HepG2 (cell line): ENCODE data around the gene NISCH. TPM values are rescaled to one million over a fixed set of nuclear protein-coding genes. Genes with fewer than 3 reads are reported as not detected.

Experiments used
- ADNP ChIP-seq: sonication (generic); formaldehyde crosslinking; IDR thresholded peaks from 2 replicates; pipeline ENCODE4 v1.4.0; 2020; ENCODE audit warnings: missing genetic modification reagents
- GPN1 ChIP-seq: sonication (generic); formaldehyde crosslinking; IDR thresholded peaks from 2 replicates; pipeline ENCODE4 v1.5.1; 2020; ENCODE audit warnings: missing genetic modification reagents, borderline replicate concordance
- HDAC6 ChIP-seq: fragments of 200-600 bp; sonication (generic); IDR thresholded peaks from 2 replicates; pipeline ENCODE4 v1.7.0; 2017; ENCODE audit warnings: mild to moderate bottlenecking, antibody characterized with exemption, low read length, low read depth
- HIVEP1 ChIP-seq: sonication (generic); formaldehyde crosslinking; IDR thresholded peaks from 2 replicates; pipeline ENCODE4 v1.4.0; 2020; ENCODE audit warnings: mild to moderate bottlenecking, missing genetic modification reagents
- HMG20B ChIP-seq: conservative IDR thresholded peaks from 2 replicates; pipeline ENCODE4 v1.6.1; 2016; ENCODE audit warnings: missing genetic modification reagents, missing compliant biosample characterization
- KMT2B ChIP-seq: IDR thresholded peaks from 2 replicates; pipeline ENCODE4 v1.6.1; 2016; ENCODE audit warnings: missing genetic modification reagents, missing compliant biosample characterization
- PHF20 ChIP-seq: sonication (generic); formaldehyde crosslinking; IDR thresholded peaks from 2 replicates; pipeline ENCODE4 v1.5.0; 2020; ENCODE audit warnings: mild to moderate bottlenecking, missing genetic modification reagents
- RERE ChIP-seq: IDR thresholded peaks from 2 replicates; pipeline ENCODE4 v1.6.1; 2016; ENCODE audit warnings: low read depth, missing genetic modification reagents, missing compliant biosample characterization
- ZBTB26 ChIP-seq: IDR thresholded peaks from 2 replicates; pipeline ENCODE4 v1.6.1; 2016; ENCODE audit warnings: missing compliant biosample characterization, missing genetic modification reagents, borderline replicate concordance
- ZMYM3 ChIP-seq: sonication (generic); formaldehyde crosslinking; IDR thresholded peaks from 2 replicates; pipeline ENCODE4 v1.5.1; 2020; ENCODE audit warnings: mild to moderate bottlenecking, missing genetic modification reagents
- ZNF232 ChIP-seq: sonication (generic); formaldehyde crosslinking; IDR thresholded peaks from 2 replicates; pipeline ENCODE4 v1.4.0; 2020; ENCODE audit warnings: missing genetic modification reagents, borderline replicate concordance
- ZNF253 ChIP-seq: sonication (generic); formaldehyde crosslinking; IDR thresholded peaks from 2 replicates; pipeline ENCODE4 v1.8.0; 2022; ENCODE audit warnings: mild to moderate bottlenecking, missing genetic modification reagents, borderline replicate concordance
- ZNF263 ChIP-seq: sonication (generic); formaldehyde crosslinking; IDR thresholded peaks from 2 replicates; pipeline ENCODE4 v1.4.0; 2020; ENCODE audit warnings: missing genetic modification reagents
- ZNF746 ChIP-seq: sonication (generic); formaldehyde crosslinking; IDR thresholded peaks from 2 replicates; pipeline ENCODE4 v1.8.0; 2022; ENCODE audit warnings: mild to moderate bottlenecking, missing genetic modification reagents
- ZNF768 ChIP-seq: sonication (generic); formaldehyde crosslinking; IDR thresholded peaks from 2 replicates; pipeline ENCODE4 v1.4.0; 2020; ENCODE audit warnings: missing genetic modification reagents
- ZNF784 ChIP-seq: sonication (generic); formaldehyde crosslinking; IDR thresholded peaks from 2 replicates; pipeline ENCODE4 v1.5.1; 2020; ENCODE audit warnings: missing genetic modification reagents, mild to moderate bottlenecking, borderline replicate concordance
- ZSCAN29 ChIP-seq: sonication (generic); formaldehyde crosslinking; conservative IDR thresholded peaks from 2 replicates; pipeline ENCODE4 v1.4.0; 2020; ENCODE audit warnings: mild to moderate bottlenecking, missing genetic modification reagents
- polyA plus RNA-seq, 8 experiments: library from polyadenylated mRNA; depleted of rRNA in 3 of 8; stranded (reverse) in 7 of 8; unstranded in 1 of 8; fragments of >200 nt; fragmentation: Illumina TruSeq in 4 of 8; extraction: Trizol in 4 of 8; gene quantifications; 2 replicates each; pipeline versions ENCODE4 v1.2.1 to v1.2.3, GENCODE V29; 2011 to 2016; ENCODE audit warnings: low read depth in 4 of 8, missing spikeins in 1 of 8, mixed read lengths in 1 of 8; ENCODE audit not compliant: insufficient read depth in 1 of 8
- total RNA-seq, 5 experiments: library from RNA; depleted of rRNA; stranded (reverse); fragments of >200 nt; fragmentation: Illumina TruSeq; extraction: Trizol; gene quantifications; 2 replicates each; pipeline ENCODE4 v1.2.3, GENCODE V29; 2016; ENCODE audit warnings: low read depth in 1 of 5
- TF ChIP-seq, protein P1 (sequence below): sonication (generic); formaldehyde crosslinking; IDR thresholded peaks from 2 replicates; pipeline ENCODE4 v1.4.0; 2020; ENCODE audit warnings: missing genetic modification reagents

NISCH gene
- total and polyA plus RNA-seq, 2 of the 13 experiments (the other 11 are each of a cell fraction or from before 2014, with no cell fraction given) = 27.0 to 47.6 TPM

DNA sequence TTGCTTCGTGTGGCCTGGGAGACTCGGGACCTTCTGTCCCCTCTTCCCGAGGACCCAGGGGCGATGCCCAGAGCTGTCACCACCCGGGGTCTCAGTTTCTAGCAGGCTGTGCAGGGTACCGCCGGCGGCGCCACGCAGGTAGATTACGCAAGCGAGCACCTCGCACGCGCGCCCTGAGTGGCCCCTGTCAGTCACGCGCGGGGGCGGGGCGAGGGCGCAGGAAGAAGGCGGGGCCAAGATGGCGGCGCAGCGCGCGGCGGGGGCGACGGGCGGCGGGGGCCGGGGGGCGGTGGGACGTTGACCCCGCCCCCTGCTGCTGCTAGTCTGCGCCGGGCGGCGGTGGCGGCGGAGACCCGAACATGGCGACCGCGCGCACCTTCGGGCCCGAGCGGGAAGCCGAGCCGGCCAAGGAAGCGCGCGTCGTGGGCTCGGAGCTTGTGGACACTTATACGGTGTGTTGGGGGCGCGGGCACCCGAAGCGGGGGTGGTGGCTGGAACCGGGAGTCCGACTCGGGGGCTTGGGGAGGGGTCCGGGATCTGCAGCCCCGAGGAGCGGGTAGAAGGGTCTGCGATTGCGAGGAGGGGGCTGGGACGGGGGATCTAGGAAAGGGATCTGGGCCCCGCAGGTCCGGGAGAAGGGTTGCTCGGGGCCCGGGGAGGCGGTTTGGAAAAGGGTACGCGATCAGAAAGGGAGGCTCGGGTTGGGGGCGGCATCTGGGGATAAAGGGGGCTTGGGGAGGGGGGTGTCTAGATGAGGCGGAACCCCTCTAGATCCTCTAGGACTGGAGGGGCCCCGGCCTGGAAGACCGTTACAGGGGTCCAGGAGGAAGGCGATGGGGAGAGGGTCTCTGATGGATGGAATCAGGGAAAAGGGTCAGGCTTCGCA, at the start of gene NISCH (continued):
- no peak for TF ChIP-seq ADNP (CRISPR knock-in tag)
- no peak; the same call in 1 of the 2 replicates for TF ChIP-seq KMT2B (CRISPR knock-in tag)
- no peak for TF ChIP-seq ZNF253 (CRISPR knock-in tag)
- no peak for TF ChIP-seq ZNF232 (CRISPR knock-in tag)
- no peak for TF ChIP-seq ZNF784 (CRISPR knock-in tag)
- TF ChIP-seq, protein P1, sequence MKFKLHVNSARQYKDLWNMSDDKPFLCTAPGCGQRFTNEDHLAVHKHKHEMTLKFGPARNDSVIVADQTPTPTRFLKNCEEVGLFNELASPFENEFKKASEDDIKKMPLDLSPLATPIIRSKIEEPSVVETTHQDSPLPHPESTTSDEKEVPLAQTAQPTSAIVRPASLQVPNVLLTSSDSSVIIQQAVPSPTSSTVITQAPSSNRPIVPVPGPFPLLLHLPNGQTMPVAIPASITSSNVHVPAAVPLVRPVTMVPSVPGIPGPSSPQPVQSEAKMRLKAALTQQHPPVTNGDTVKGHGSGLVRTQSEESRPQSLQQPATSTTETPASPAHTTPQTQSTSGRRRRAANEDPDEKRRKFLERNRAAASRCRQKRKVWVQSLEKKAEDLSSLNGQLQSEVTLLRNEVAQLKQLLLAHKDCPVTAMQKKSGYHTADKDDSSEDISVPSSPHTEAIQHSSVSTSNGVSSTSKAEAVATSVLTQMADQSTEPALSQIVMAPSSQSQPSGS = 0 out of 2 replicates have a peak, but pooled peaks have one; percentile 37
- TF ChIP-seq RERE (CRISPR knock-in tag) = 0 out of 2 replicates have a peak, but pooled peaks have one; percentile 18
- no peak; the same call in 1 of the 2 replicates for TF ChIP-seq HIVEP1 (CRISPR knock-in tag)
- peak; percentile 49; the same call in 1 of the 2 replicates for TF ChIP-seq ZMYM3
- TF ChIP-seq ZNF768 (CRISPR knock-in tag) = no peak; the same call in 1 of the 2 replicates
- no peak for TF ChIP-seq HMG20B (CRISPR knock-in tag)
- no peak for TF ChIP-seq GPN1 (CRISPR knock-in tag)
- TF ChIP-seq ZBTB26 (CRISPR knock-in tag) = 0 out of 2 replicates have a peak, but pooled peaks have one; percentile 31
- no peak for TF ChIP-seq ZSCAN29 (CRISPR knock-in tag)
- TF ChIP-seq HDAC6 = no peak
- no peak for TF ChIP-seq ZNF263
- no peak for TF ChIP-seq ZNF746 (CRISPR knock-in tag)
- TF ChIP-seq PHF20 = peak; percentile 42; the same call in 1 of the 2 replicates
